Measurements from ENCODE around the gene ACOX1.

The ACOX1 gene

DNA sequence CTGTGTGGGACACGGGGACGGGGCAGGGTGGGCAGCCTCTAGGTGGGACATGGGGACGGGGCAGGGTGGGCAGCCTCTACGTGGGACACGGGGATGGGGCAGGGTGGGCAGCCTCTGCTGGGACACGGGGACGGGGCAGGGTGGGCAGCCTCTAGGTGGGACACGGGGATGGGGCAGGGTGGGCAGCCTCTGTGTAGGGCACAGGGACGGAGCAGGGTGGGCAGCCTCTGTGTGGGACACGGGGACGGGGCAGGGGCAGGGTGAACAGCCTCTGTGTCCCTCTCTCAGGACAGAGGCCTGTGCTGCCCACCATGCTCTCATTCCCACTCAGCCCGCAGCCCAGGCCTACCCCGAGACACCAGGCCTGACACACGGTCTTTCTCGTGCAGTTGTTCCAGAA lies 57.4 kb downstream of the ACOX1 start:
- TF ChIP-seq, protein P1, sequence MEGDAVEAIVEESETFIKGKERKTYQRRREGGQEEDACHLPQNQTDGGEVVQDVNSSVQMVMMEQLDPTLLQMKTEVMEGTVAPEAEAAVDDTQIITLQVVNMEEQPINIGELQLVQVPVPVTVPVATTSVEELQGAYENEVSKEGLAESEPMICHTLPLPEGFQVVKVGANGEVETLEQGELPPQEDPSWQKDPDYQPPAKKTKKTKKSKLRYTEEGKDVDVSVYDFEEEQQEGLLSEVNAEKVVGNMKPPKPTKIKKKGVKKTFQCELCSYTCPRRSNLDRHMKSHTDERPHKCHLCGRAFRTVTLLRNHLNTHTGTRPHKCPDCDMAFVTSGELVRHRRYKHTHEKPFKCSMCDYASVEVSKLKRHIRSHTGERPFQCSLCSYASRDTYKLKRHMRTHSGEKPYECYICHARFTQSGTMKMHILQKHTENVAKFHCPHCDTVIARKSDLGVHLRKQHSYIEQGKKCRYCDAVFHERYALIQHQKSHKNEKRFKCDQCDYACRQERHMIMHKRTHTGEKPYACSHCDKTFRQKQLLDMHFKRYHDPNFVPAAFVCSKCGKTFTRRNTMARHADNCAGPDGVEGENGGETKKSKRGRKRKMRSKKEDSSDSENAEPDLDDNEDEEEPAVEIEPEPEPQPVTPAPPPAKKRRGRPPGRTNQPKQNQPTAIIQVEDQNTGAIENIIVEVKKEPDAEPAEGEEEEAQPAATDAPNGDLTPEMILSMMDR (IDR thresholded peaks at IDR 0.05; ENCODE audit: low read depth, low read length), result no peak
- no peak overlapping the region for H3K4me3 ChIP-seq (ENCODE audit: low read depth, low read length)

DNA sequence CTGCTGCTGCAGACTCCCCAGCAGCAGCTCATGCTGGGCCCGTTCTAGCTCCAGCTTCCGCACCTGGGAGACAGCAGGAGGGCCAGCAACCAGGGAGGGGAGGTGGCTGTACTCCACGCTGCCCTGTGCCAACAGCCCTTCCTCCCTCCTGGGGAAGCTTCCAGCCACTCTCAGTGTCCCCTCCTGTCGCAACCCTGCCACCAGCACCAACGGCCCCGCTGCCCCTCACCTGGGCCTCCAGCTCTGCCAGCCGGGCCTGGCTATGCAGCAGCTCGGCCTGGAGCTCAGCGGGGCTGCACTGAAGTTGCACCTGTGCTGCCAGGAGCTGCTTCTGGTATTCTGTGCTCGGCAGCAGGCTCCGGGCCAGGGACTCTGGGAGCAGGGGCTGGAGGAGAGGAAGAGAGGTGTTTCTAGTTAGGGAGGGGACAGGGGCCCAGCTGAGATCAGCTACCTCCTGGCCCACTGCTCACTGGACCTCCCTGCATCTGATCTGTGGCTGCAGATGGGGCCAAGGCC lies 58.9 kb downstream of the ACOX1 start:
- H3K4me3 ChIP-seq (ENCODE audit: low read depth, low read length), result no peak overlapping the region
- TF ChIP-seq, protein P1 (IDR thresholded peaks at IDR 0.05; ENCODE audit: low read depth, low read length), result no peak

DNA sequence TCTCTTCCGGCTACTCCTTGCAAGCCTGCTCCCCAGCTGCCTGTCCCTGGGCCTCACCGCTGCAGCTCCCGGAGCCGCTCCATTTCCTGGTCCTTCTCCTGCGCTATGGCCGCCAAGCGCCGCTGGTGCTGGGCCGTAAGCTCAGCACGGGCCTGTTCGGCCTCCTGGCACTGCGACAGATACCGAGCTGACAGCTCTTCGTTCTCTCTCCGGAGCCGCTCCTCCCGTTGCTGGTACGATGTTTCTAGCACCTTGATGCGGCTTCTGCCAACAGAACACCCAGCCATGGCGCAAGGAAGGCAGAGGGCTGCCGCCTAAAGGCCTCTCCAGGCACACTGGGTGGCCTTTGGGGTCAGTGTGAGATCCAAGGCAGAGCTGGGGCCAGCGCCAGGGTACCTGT lies 59.4 kb downstream of the ACOX1 start:
- H3K4me3 ChIP-seq (ENCODE audit: low read depth, low read length), result no peak overlapping the region
- TF ChIP-seq, protein P1 (IDR thresholded peaks at IDR 0.05; ENCODE audit: low read depth, low read length), result no peak

DNA sequence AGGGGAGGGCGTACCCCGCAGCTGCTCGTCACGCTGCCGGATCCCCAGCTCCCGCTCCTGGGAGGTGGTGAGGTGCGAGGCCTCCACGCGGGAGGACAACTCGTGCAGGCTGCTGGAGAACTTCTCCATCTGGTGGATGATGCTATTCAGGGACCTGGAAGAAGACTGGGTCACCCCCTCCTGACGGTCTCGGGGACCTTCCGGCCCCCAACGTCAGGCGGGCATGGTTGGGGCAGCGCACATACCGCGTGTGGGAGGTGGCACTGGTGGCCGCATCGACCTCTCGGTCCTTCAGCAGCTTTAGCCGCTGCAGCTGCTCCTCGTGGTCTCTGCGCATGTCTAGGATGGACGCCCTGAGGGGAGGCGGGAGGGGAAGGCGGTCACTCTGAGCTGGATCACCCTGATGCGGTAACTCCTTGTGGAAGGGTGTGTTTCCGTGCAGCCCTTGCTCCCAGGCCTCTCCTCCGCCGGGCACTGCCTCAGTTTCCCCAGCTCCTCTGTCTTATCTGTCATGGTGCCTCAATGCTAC lies 61.0 kb downstream of the ACOX1 start:
- TF ChIP-seq, protein P1 (IDR thresholded peaks at IDR 0.05; ENCODE audit: low read depth, low read length), result no peak
- H3K4me3 ChIP-seq (ENCODE audit: low read depth, low read length), result no peak overlapping the region

DNA sequence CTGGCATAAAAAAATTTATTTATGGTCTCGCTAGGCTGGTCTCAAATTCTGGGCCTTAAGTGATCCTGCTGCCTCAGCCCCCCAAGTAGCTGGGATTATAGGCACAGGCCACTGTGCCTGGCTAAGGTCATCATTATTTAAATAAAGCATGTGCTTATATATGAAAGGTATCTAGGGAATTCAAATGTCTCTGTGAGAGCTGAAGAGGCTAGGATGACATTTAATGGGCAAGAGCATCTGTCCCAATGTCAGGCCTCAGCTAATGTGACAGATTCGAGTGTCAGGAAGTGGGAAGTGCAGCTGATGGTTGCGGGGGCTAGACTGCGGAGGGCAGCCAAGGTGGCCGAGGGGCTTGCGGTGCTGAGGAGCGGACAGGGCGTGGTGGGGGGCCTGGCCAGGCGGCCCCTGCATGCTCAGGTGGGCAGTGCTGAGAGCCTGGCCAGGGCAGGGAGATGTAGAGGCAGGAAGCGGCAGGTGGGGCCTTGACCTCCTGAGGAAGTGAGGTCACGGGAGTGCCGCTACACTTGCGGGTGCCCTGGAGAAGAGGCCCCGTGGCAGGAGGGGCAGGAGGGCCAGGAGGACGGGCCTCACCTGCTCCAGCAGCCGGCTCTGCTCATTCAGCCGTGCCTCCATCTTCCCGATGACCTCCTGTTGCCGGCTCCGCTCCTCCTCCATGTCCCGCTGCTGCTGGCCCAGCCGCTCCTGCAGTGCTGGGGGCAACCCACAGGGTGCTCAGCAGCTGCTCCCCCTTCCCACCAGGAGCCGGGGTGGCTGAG lies 61.6 kb downstream of the ACOX1 start:
- TF ChIP-seq, protein P1 (IDR thresholded peaks at IDR 0.05; ENCODE audit: low read depth, low read length), result no peak
- H3K4me3 ChIP-seq (ENCODE audit: low read depth, low read length), result no peak overlapping the region

DNA sequence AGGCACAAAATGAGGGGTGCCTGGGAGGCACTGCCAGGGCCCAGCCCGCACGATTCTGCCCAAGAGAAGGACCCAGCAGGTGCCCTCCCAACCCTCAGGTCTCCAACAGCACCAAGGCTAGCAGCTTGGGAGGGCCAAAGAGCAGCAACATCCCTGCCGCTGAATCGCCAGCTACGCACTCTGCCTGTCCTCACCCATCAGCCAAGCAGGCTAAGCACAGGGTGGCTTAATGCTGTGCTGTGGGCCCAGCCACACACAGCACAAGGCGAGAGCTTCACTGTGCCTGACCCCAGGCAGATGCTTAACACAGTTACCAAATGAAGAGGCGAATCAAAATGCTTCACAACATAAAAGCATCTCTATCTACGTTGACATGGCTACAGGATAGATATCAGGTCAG lies 63.7 kb downstream of the ACOX1 start:
- TF ChIP-seq, protein P1 (IDR thresholded peaks at IDR 0.05; ENCODE audit: low read depth, low read length), result no peak
- H3K4me3 ChIP-seq (ENCODE audit: low read depth, low read length), result no peak overlapping the region

DNA sequence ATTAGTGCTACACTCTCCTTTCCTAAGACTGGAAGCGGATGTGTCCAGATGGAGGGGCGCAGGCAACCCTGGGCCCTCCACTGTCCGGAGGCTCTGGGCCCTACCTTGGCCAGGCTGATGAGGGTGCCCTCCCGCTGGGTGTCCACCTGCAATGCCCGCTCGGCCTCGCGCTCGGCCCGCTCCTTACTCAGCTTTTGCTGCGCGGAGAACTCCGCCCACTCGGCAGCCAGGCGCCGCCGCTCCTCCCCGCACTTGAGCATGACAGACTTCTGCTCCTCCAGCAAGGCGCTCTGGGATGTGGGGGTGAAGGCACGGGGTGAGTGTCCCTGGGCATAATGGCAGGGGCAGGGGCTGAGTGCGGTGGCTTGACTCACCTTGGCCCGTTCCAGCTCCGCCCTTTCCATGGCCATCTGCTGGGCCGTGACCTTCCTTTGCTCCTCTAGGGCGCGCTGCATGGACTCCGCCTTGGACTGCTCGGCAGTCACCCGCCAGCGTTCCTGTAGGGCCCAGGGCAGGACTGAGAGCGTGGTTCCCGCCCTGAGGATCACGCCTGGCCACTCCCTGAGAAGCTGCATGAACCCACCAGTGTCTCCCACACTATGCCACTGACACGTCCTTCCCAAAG lies 64.2 kb downstream of the ACOX1 start:
- TF ChIP-seq, protein P1 (IDR thresholded peaks at IDR 0.05; ENCODE audit: low read depth, low read length), result no peak

More for the DNA sequence above, 64.2 kb downstream of the ACOX1 start:
- H3K4me3 ChIP-seq (ENCODE audit: low read depth, low read length), result no peak overlapping the region

Measured in WI38 (cell line).